HepG2 (cell line): Measurements from ENCODE around the gene CXXC5. TPM values are rescaled to one million over a fixed set of nuclear protein-coding genes. Genes with fewer than 3 reads are reported as not detected.

Source experiments
- ATF1 ChIP-seq: IDR thresholded peaks from 2 replicates; pipeline ENCODE4 v1.6.1; 2016; ENCODE audit warnings: mild to moderate bottlenecking, control low read depth
- GATAD2A ChIP-seq: IDR thresholded peaks from 2 replicates; pipeline ENCODE4 v1.6.1; 2016
- IRX3 ChIP-seq: sonication (generic); formaldehyde crosslinking; IDR thresholded peaks from 2 replicates; pipeline ENCODE4 v1.8.1; 2023; ENCODE audit warnings: mild to moderate bottlenecking, low read depth, missing genetic modification reagents, borderline replicate concordance
- JUNB ChIP-seq: sonication (generic); formaldehyde crosslinking; IDR thresholded peaks from 2 replicates; pipeline ENCODE4 v1.8.0; 2022; ENCODE audit warnings: missing genetic modification reagents, mild to moderate bottlenecking, borderline replicate concordance
- KAT7 ChIP-seq: IDR thresholded peaks from 2 replicates; pipeline ENCODE4 v1.6.1; 2018; ENCODE audit warnings: borderline replicate concordance, missing compliant biosample characterization
- MTA3 ChIP-seq: sonication (generic); formaldehyde crosslinking; IDR thresholded peaks from 2 replicates; pipeline ENCODE4 v1.4.0; 2020; ENCODE audit warnings: missing genetic modification reagents
- NFYB ChIP-seq: sonication (generic); formaldehyde crosslinking; IDR thresholded peaks from 2 replicates; pipeline ENCODE4 v1.4.0; 2020; ENCODE audit warnings: missing genetic modification reagents
- NPAS2 ChIP-seq: sonication (generic); formaldehyde crosslinking; IDR thresholded peaks from 2 replicates; pipeline ENCODE4 v1.8.0; 2022; ENCODE audit warnings: mild to moderate bottlenecking, missing genetic modification reagents, borderline replicate concordance
- NR2F2 ChIP-seq: IDR thresholded peaks from 2 replicates; pipeline ENCODE4 v1.6.1; 2012; ENCODE audit warnings: low read depth, inconsistent platforms, borderline replicate concordance
- NR2F6 ChIP-seq, 2 experiments: IDR thresholded peaks; 2 replicates each; pipeline ENCODE4 v1.6.1; 2016; ENCODE audit warnings: antibody characterized with exemption in 1 of 2, mild to moderate bottlenecking in 1 of 2
- RBM22 ChIP-seq: fragments of 200-400 bp; formaldehyde crosslinking; optimal IDR thresholded peaks from 2 replicates; pipeline ENCODE3; 2017; ENCODE audit warnings: mild to moderate bottlenecking, low read length, moderate library complexity
- SMARCE1 ChIP-seq: fragments of 450-650 bp; IDR thresholded peaks from 2 replicates; pipeline ENCODE4 v1.6.1; 2017; ENCODE audit warnings: borderline replicate concordance
- THRA ChIP-seq: sonication (generic); formaldehyde crosslinking; IDR thresholded peaks from 2 replicates; pipeline ENCODE4 v1.4.0; 2020; ENCODE audit warnings: missing genetic modification reagents, borderline replicate concordance
- ZFP36L1 ChIP-seq: sonication (generic); formaldehyde crosslinking; IDR thresholded peaks from 2 replicates; pipeline ENCODE4 v1.8.0; 2022; ENCODE audit warnings: mild to moderate bottlenecking, missing genetic modification reagents, moderate library complexity
- ZMYM2 ChIP-seq: sonication (generic); formaldehyde crosslinking; IDR thresholded peaks from 2 replicates; pipeline ENCODE4 v1.8.0; 2022; ENCODE audit warnings: mild to moderate bottlenecking, missing genetic modification reagents
- ZNF207 ChIP-seq: fragments of 450-650 bp; IDR thresholded peaks from 2 replicates; pipeline ENCODE4 v1.6.1; 2016; ENCODE audit warnings: antibody characterized with exemption, borderline replicate concordance
- ZNF292 ChIP-seq: sonication (generic); formaldehyde crosslinking; IDR thresholded peaks from 2 replicates; pipeline ENCODE4 v1.8.1; 2022; ENCODE audit warnings: mild to moderate bottlenecking, low read depth, missing genetic modification reagents, borderline replicate concordance
- ZNF407 ChIP-seq: sonication (generic); formaldehyde crosslinking; IDR thresholded peaks from one replicate; pipeline ENCODE4 v1.5.1; 2020; ENCODE audit warnings: mild to moderate bottlenecking, missing genetic modification reagents; ENCODE audit errors: not compliant biosample characterization
- ZNF468 ChIP-seq: sonication (generic); formaldehyde crosslinking; IDR thresholded peaks from 2 replicates; pipeline ENCODE4 v1.8.0; 2022; ENCODE audit warnings: mild to moderate bottlenecking, moderate library complexity, missing genetic modification reagents
- ZNF773 ChIP-seq: sonication (generic); formaldehyde crosslinking; IDR thresholded peaks from 2 replicates; pipeline ENCODE4 v1.4.0; 2020; ENCODE audit warnings: missing genetic modification reagents, borderline replicate concordance
- ZSCAN20 ChIP-seq: sonication (generic); formaldehyde crosslinking; IDR thresholded peaks from 2 replicates; pipeline ENCODE4 v1.4.0; 2020; ENCODE audit warnings: missing genetic modification reagents, mild to moderate bottlenecking, borderline replicate concordance
- ZSCAN30 ChIP-seq: sonication (generic); formaldehyde crosslinking; IDR thresholded peaks from 2 replicates; pipeline ENCODE4 v1.5.0; 2020; ENCODE audit warnings: mild to moderate bottlenecking, missing genetic modification reagents
- polyA plus RNA-seq, 8 experiments: library from polyadenylated mRNA; depleted of rRNA in 3 of 8; stranded (reverse) in 7 of 8; unstranded in 1 of 8; fragments of >200 nt; fragmentation: Illumina TruSeq in 4 of 8; extraction: Trizol in 4 of 8; gene quantifications; 2 replicates each; pipeline versions ENCODE4 v1.2.1 to v1.2.3, GENCODE V29; 2011 to 2016; ENCODE audit warnings: low read depth in 4 of 8, missing spikeins in 1 of 8, mixed read lengths in 1 of 8; ENCODE audit not compliant: insufficient read depth in 1 of 8
- total RNA-seq, 5 experiments: library from RNA; depleted of rRNA; stranded (reverse); fragments of >200 nt; fragmentation: Illumina TruSeq; extraction: Trizol; gene quantifications; 2 replicates each; pipeline ENCODE4 v1.2.3, GENCODE V29; 2016; ENCODE audit warnings: low read depth in 1 of 5

Gene CXXC5
- total and polyA plus RNA-seq, 2 of the 13 experiments (the other 11 are each of a cell fraction or from before 2014, with no cell fraction given), result 32.3 to 33.0 TPM

- TF ChIP-seq THRA, result peak; percentile 77
- peak; percentile 86; the same call in 1 of the 2 replicates for TF ChIP-seq KAT7 (CRISPR knock-in tag)
- peak; percentile 68; the same call in 1 of the 2 replicates for TF ChIP-seq ZFP36L1
- TF ChIP-seq ZNF207, result no peak
- peak; percentile 78; the same call in 1 of the 2 replicates for TF ChIP-seq NPAS2 (CRISPR knock-in tag)
- no peak for TF ChIP-seq SMARCE1
- no peak for TF ChIP-seq ATF1 (CRISPR knock-in tag)
- TF ChIP-seq NR2F2, result peak; percentile 65; the same call in 1 of the 2 replicates
- peak; percentile 66; the same call in 1 of the 2 replicates for TF ChIP-seq ZSCAN20 (CRISPR knock-in tag)
- peak; percentile 30; the same call in 1 of the 2 replicates for TF ChIP-seq ZNF773 (CRISPR knock-in tag)
- TF ChIP-seq GATAD2A (CRISPR knock-in tag), result peak; percentile 55; the same call in 1 of the 2 replicates
- TF ChIP-seq IRX3 (CRISPR knock-in tag), result peak; percentile 90; the same call in 1 of the 2 replicates
- TF ChIP-seq NFYB, result peak; percentile 46; the same call in 1 of the 2 replicates
- TF ChIP-seq ZNF292 (CRISPR knock-in tag), result peak; percentile 73
- no peak for TF ChIP-seq JUNB (CRISPR knock-in tag)
- 0 out of 2 replicates have a peak, but pooled peaks have one; percentile 31 for TF ChIP-seq ZSCAN30
- TF ChIP-seq NR2F6 (IDR thresholded peaks at IDR 0.05), result peak; percentile 54
- peak; percentile 83 for TF ChIP-seq NR2F6 (CRISPR knock-in tag; IDR thresholded peaks at IDR 0.05)
- no peak for TF ChIP-seq RBM22
- peak; percentile 76 for TF ChIP-seq ZMYM2 (CRISPR knock-in tag)
- TF ChIP-seq ZNF468 (CRISPR knock-in tag), result no peak
- no peak for TF ChIP-seq MTA3
- TF ChIP-seq ZNF407 (CRISPR knock-in tag), result peak; percentile 72
These were observed 10.6 kb upstream of the CXXC5 start (continued) for GRCh38 chr5:139637438-139638089.
